Prostate gland (tissue), 2 donors: ENCODE data around the gene TAGAP. TPM values are rescaled to one million over a fixed set of nuclear protein-coding genes. Genes with fewer than 3 reads are reported as not detected.
"Not testable (repeated sequence)": the region's sequence is repeated elsewhere in the genome, so short reads cannot be mapped to it uniquely, and the experiment has no call there.

Experiments
- DNase-seq: peaks from one replicate; pipeline ENCODE4 v3.0.0-alpha.2; 2019; ENCODE audit warnings: low spot score
- H3K27ac ChIP-seq, 2 donors: fragments of 200-600 bp; sonication (generic); 2 replicates each; pipeline ENCODE4 v1.5.1; 2017 to 2019
- H3K27me3 ChIP-seq: fragments of 200-600 bp; sonication (generic); replicated peaks from 2 replicates; pipeline ENCODE4 v1.5.1; 2019; ENCODE audit not compliant: insufficient read depth
- H3K36me3 ChIP-seq, 2 donors: fragments of 200-600 bp; sonication (generic); 1 replicate in 1 of 2; 2 replicates in 1 of 2; pipeline versions ENCODE4 v1.5.1 to v1.8.1; 2017 to 2019
- H3K4me1 ChIP-seq: fragments of 200-600 bp; sonication (generic); replicated peaks from 2 replicates; pipeline ENCODE4 v1.5.1; 2019
- H3K4me3 ChIP-seq, 2 donors: fragments of 200-600 bp; sonication (generic); 2 replicates each; pipeline ENCODE4 v1.5.1; 2017 to 2019
- H3K9me3 ChIP-seq: fragments of 200-600 bp; sonication (generic); 2 replicates; pipeline ENCODE4 v1.5.1; 2017
- CTCF ChIP-seq, 4 experiments: fragments of 200-600 bp in 2 of 4; fragments of 450-650 bp in 2 of 4; sonication (generic) in 2 of 4; IDR thresholded peaks; 1 replicate in 3 of 4; 2 replicates in 1 of 4; pipeline ENCODE4 v1.5.1; 2016 to 2019; ENCODE audit warnings: antibody characterized with exemption in 4 of 4, mild to moderate bottlenecking in 2 of 4, moderate library complexity in 2 of 4
- POLR2A ChIP-seq: fragments of 450-650 bp; IDR thresholded peaks from one replicate; pipeline ENCODE4 v1.6.1; 2016; ENCODE audit warnings: antibody characterized with exemption, mild to moderate bottlenecking
- POLR2AphosphoS5 ChIP-seq: sonication (generic); formaldehyde crosslinking; IDR thresholded peaks from one replicate; pipeline ENCODE4 v1.6.1; 2017; ENCODE audit warnings: antibody characterized with exemption
- WGBS: methylation state at CpG from one replicate; pipeline ENCODE4 v1.1.5; 2018; 5-methylcytosine and 5-hydroxymethylcytosine counted together
- intact Hi-C: fragments of 100-400 bp; cut with DNase I; formaldehyde crosslinking; loops from one replicate; pipeline ENCODE4 v1.14.2; 2022
- total RNA-seq, 2 donors: library from RNA; depleted of rRNA; stranded (reverse); fragments of >200 nt; gene quantifications; one replicate each; pipeline ENCODE4 v1.1.0, GENCODE V29; 2016

TAGAP gene
- total RNA-seq, 2 donors from 2014 or later: 2.6 to 4.8 TPM

GRCh38 chr6:159039885-159040258, 4.9 kb downstream of the TAGAP start:
- Histone ChIP-seq H3K27ac (no peak overlapping the region), H3K27me3 (no peaks in the 10 kb centered on the region)

GRCh38 chr6:159038914-159039884, 5.6 kb downstream of the TAGAP start:
- intact Hi-C loops: no loop called here
- 76% methylated on average over 8 of the region's 8 CpGs for WGBS

More at GRCh38 chr6:159039885-159040258, 4.9 kb downstream of the TAGAP start:
- TF ChIP-seq CTCF (IDR thresholded peaks at IDR 0.05): no peak
- no peak for TF ChIP-seq POLR2A
- H3K4me1 ChIP-seq: no peaks in the 10 kb centered on the region
- 85% methylated on average over 1 of the region's 1 CpG for WGBS
- no peak for DNase-seq
- intact Hi-C loops: no loop called here
- no peak overlapping the region for H3K4me3 ChIP-seq
- no peaks in the 10 kb centered on the region for H3K36me3 ChIP-seq
- H3K9me3 ChIP-seq: no peaks in the 10 kb centered on the region

GRCh38 chr6:159038318-159038717, 6.5 kb downstream of the TAGAP start:
- H3K9me3 ChIP-seq, H3K4me1 ChIP-seq, H3K27me3 ChIP-seq, H3K27ac ChIP-seq, DNase-seq, intact Hi-C loops, H3K4me3 ChIP-seq, H3K36me3 ChIP-seq: not testable (repeated sequence)
- 58% methylated on average over 12 of the region's 12 CpGs for WGBS

More at GRCh38 chr6:159038914-159039884, 5.6 kb downstream of the TAGAP start:
- Histone ChIP-seq H3K27me3 (no peaks in the 10 kb centered on the region), H3K9me3 (no peaks in the 10 kb centered on the region), H3K4me1 (no peaks in the 10 kb centered on the region), H3K36me3 (no peaks in the 10 kb centered on the region), H3K4me3 (no peak overlapping the region), H3K27ac (no peak overlapping the region)
- TF ChIP-seq POLR2A: no peak
- peak; percentile 3 for TF ChIP-seq POLR2AphosphoS5
- TF ChIP-seq CTCF (IDR thresholded peaks at IDR 0.05): no peak
- no peak for DNase-seq

DNA sequence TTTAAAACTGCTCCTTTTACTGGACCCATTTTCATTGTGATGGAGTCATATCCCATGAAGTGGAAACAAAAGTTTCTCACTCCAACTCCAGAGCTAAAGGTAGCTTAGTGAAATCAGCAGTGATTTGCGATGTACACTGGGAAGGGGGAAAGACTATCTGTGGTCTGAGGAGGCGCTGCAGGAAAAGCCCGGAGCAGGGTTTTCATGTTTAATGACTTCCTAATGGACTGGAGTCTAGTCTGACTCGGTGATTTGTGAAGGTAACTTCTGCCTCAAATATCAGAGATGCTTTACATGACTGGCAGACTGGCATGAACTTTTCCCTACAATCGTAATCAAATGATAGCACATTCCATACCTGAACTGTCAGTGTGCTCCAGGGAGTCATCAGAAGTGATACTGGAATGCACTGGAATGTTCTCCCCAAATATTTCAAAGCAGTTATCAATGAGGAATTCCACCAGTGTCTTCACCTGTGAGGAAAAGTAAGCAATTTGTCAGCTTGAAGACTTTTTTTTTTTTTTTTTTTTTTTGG, 7.0 kb downstream of the TAGAP start:
- TF ChIP-seq POLR2AphosphoS5 (no peak), CTCF (IDR thresholded peaks at IDR 0.05) (no peak), POLR2A (no peak)
- Histone ChIP-seq H3K4me3 (no peak overlapping the region), H3K36me3 (no peaks in the 10 kb centered on the region), H3K27ac (no peak overlapping the region), H3K27me3 (no peaks in the 10 kb centered on the region), H3K9me3 (no peaks in the 10 kb centered on the region), H3K4me1 (no peaks in the 10 kb centered on the region)
- WGBS: 64% methylated on average over 5 of the region's 5 CpGs
- intact Hi-C loops: no loop called here
- DNase-seq: no peak

DNA sequence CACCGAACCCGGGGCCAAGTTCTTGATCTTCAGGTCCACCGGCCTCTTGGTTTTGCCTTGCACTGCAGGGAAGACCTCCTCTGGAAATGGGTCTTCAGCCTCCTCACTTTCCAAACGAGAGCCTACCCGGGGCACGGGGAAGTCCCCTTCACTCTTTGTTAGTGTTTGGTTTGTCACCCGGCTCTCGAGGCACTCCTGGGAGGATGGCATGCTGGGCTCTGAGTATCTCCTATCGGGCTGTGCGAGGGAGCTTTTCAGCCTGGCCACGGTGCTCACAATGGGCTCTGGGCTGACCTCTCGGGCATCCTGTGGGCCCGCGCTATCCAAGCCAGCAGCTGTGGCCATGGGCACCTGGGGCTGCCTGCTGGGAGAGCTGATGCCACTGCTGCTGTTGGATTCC, 8.1 kb downstream of the TAGAP start:
- Histone ChIP-seq H3K36me3 (no peaks in the 10 kb centered on the region), H3K27me3 (no peaks in the 10 kb centered on the region), H3K4me1 (no peaks in the 10 kb centered on the region), H3K4me3 (no peak overlapping the region), H3K9me3 (no peaks in the 10 kb centered on the region), H3K27ac (no peak overlapping the region)
- intact Hi-C loops: no loop called here
- no peak for TF ChIP-seq POLR2A
- no peak for TF ChIP-seq CTCF (IDR thresholded peaks at IDR 0.05)
- no peak for TF ChIP-seq POLR2AphosphoS5
- WGBS: 92% methylated on average over 11 of the region's 14 CpGs
- no peak for DNase-seq
